Stimulated activated CD8-positive, alpha-beta memory T cell treated with anti-CD3 and anti-CD28 coated beads, Interleukin-12 subunit alpha, Interleukin-12 subunit beta, amount 100 ng/mL, for 1 hour (primary cell): Measurements from ENCODE around the gene NRSN1.

ENCODE experiments used
- DNase-seq: peaks from one replicate; pipeline ENCODE4 v3.0.0-alpha.2; 2020; ENCODE audit warnings: low read depth

The NRSN1 gene

GRCh38 chr6:24125980-24126379, at the start of gene NRSN1:
Gene NRSN1 (plus strand): TSS chr6:24126215. CDS start chr6:24134328, 8,113 bp downstream.
- DNase-seq: no peak

- no peak for DNase-seq
Measured at GRCh38 chr6:24078200-24078599, 47.8 kb upstream of the NRSN1 start.

GRCh38 chr6:24079076-24079475, 46.9 kb upstream of the NRSN1 start:
- DNase-seq: no peak

- no peak for DNase-seq
Measured at GRCh38 chr6:24080711-24081110, 45.3 kb upstream of the NRSN1 start.

- no peak for DNase-seq
Measured at GRCh38 chr6:24089736-24090135, 36.3 kb upstream of the NRSN1 start.

GRCh38 chr6:24092407-24092806, 33.6 kb upstream of the NRSN1 start:
- no peak for DNase-seq

- no peak for DNase-seq
Measured at GRCh38 chr6:24093381-24093780, 32.6 kb upstream of the NRSN1 start.

GRCh38 chr6:24099181-24099580, 26.8 kb upstream of the NRSN1 start:
- no peak for DNase-seq

- DNase-seq: no peak
Measured at GRCh38 chr6:24100024-24100769, 25.8 kb upstream of the NRSN1 start.

- no peak for DNase-seq
Measured at GRCh38 chr6:24100770-24101155, 25.3 kb upstream of the NRSN1 start.

- DNase-seq: no peak
Measured at GRCh38 chr6:24105191-24105590, 20.8 kb upstream of the NRSN1 start.

- DNase-seq: no peak
Measured at GRCh38 chr6:24106291-24106690, 19.7 kb upstream of the NRSN1 start.

GRCh38 chr6:24107294-24107693, 18.7 kb upstream of the NRSN1 start:
- no peak for DNase-seq

- DNase-seq: no peak
Measured at GRCh38 chr6:24108056-24108455, 18.0 kb upstream of the NRSN1 start.

- no peak for DNase-seq
Measured at GRCh38 chr6:24110417-24110816, 15.6 kb upstream of the NRSN1 start.

GRCh38 chr6:24113891-24114290, 12.1 kb upstream of the NRSN1 start:
- no peak for DNase-seq

- no peak for DNase-seq
Measured at GRCh38 chr6:24117021-24117420, 9.0 kb upstream of the NRSN1 start.

- DNase-seq: no peak
Measured at GRCh38 chr6:24122139-24122538, 3.9 kb upstream of the NRSN1 start.

- no peak for DNase-seq
Measured at GRCh38 chr6:24126586-24127192, 674 bp downstream of the NRSN1 start.

- DNase-seq: no peak
Measured at GRCh38 chr6:24127316-24127715, 1.3 kb downstream of the NRSN1 start.

- DNase-seq: no peak
Measured at GRCh38 chr6:24131751-24132150, 5.7 kb downstream of the NRSN1 start.

GRCh38 chr6:24139080-24139479, 13.1 kb downstream of the NRSN1 start:
- DNase-seq: no peak

- no peak for DNase-seq
Measured at GRCh38 chr6:24139639-24140038, 13.6 kb downstream of the NRSN1 start.

- no peak for DNase-seq
Measured at GRCh38 chr6:24140591-24140990, 14.6 kb downstream of the NRSN1 start.
